ENCODE measurements around the gene CHMP1B.
"Not testable (repeated sequence)": the region's sequence is repeated elsewhere in the genome, so short reads cannot be mapped to it uniquely, and the experiment has no call there.

The CHMP1B gene

GRCh38 chr18:11850821-11851145, 430 bp upstream of the CHMP1B start:
- DNase-seq: peak in 1 of 2 experiments; percentile 84
- TF ChIP-seq POLR2A (IDR thresholded peaks at IDR 0.05; ENCODE audit: low read length): no peak
- TF ChIP-seq GATA1 (IDR thresholded peaks at IDR 0.05; ENCODE audit: low read depth, low read length): no peak

- TF ChIP-seq POLR2A (IDR thresholded peaks at IDR 0.05; ENCODE audit: low read length) (no peak), GATA1 (IDR thresholded peaks at IDR 0.05; ENCODE audit: low read depth, low read length) (no peak)
- DNase-seq: peak; percentile 77 to 86
Observed at GRCh38 chr18:11851806-11852337, 659 bp downstream of the CHMP1B start.

GRCh38 chr18:11854554-11854953, 3.3 kb downstream of the CHMP1B start:
- DNase-seq: not testable (repeated sequence)

GRCh38 chr18:11857177-11857887, 6.1 kb downstream of the CHMP1B start:
- TF ChIP-seq GATA1 (IDR thresholded peaks at IDR 0.05; ENCODE audit: low read depth, low read length): no peak
- no peak for TF ChIP-seq POLR2A (IDR thresholded peaks at IDR 0.05; ENCODE audit: low read length)
- peak in 1 of 2 experiments; percentile 47 for DNase-seq

GRCh38 chr18:11859282-11859830, 8.1 kb downstream of the CHMP1B start:
- DNase-seq: no peak
- TF ChIP-seq POLR2A (IDR thresholded peaks at IDR 0.05; ENCODE audit: low read length) (no peak), GATA1 (IDR thresholded peaks at IDR 0.05; ENCODE audit: low read depth, low read length) (no peak)

GRCh38 chr18:11859903-11860407, 8.7 kb downstream of the CHMP1B start:
- TF ChIP-seq POLR2A (IDR thresholded peaks at IDR 0.05; ENCODE audit: low read length): no peak
- no peak for TF ChIP-seq GATA1 (IDR thresholded peaks at IDR 0.05; ENCODE audit: low read depth, low read length)
- DNase-seq: no peak

GRCh38 chr18:11860594-11861450, 9.6 kb downstream of the CHMP1B start:
- TF ChIP-seq POLR2A (IDR thresholded peaks at IDR 0.05; ENCODE audit: low read length) (no peak), GATA1 (IDR thresholded peaks at IDR 0.05; ENCODE audit: low read depth, low read length) (no peak)
- no peak for DNase-seq

- DNase-seq: no peak
- TF ChIP-seq GATA1 (IDR thresholded peaks at IDR 0.05; ENCODE audit: low read depth, low read length): no peak
- TF ChIP-seq POLR2A (IDR thresholded peaks at IDR 0.05; ENCODE audit: low read length): no peak
Observed at GRCh38 chr18:11861583-11862288, 10.5 kb downstream of the CHMP1B start.

- TF ChIP-seq GATA1 (IDR thresholded peaks at IDR 0.05; ENCODE audit: low read depth, low read length) (no peak), POLR2A (IDR thresholded peaks at IDR 0.05; ENCODE audit: low read length) (no peak)
- no peak for DNase-seq
Observed at GRCh38 chr18:11862468-11863137, 11.4 kb downstream of the CHMP1B start.

GRCh38 chr18:11864471-11864870, 13.3 kb downstream of the CHMP1B start:
- TF ChIP-seq POLR2A (IDR thresholded peaks at IDR 0.05; ENCODE audit: low read length): no peak
- no peak for TF ChIP-seq GATA1 (IDR thresholded peaks at IDR 0.05; ENCODE audit: low read depth, low read length)
- DNase-seq: no peak

GRCh38 chr18:11865071-11865470, 13.9 kb downstream of the CHMP1B start:
- DNase-seq: no peak
- TF ChIP-seq GATA1 (IDR thresholded peaks at IDR 0.05; ENCODE audit: low read depth, low read length) (no peak), POLR2A (IDR thresholded peaks at IDR 0.05; ENCODE audit: low read length) (no peak)

- no peak for DNase-seq
- TF ChIP-seq GATA1 (IDR thresholded peaks at IDR 0.05; ENCODE audit: low read depth, low read length) (no peak), POLR2A (IDR thresholded peaks at IDR 0.05; ENCODE audit: low read length) (no peak)
Observed at GRCh38 chr18:11866329-11866728, 15.1 kb downstream of the CHMP1B start.

GRCh38 chr18:11866764-11867163, 15.6 kb downstream of the CHMP1B start:
- TF ChIP-seq GATA1 (IDR thresholded peaks at IDR 0.05; ENCODE audit: low read depth, low read length) (no peak), POLR2A (IDR thresholded peaks at IDR 0.05; ENCODE audit: low read length) (no peak)
- no peak for DNase-seq
